Spinal cord (tissue), 10 donors: ENCODE data around the gene ALDH9A1. TPM values are rescaled to one million over a fixed set of nuclear protein-coding genes. Genes with fewer than 3 reads are reported as not detected.
A peak's percentile ranks its signal among the peaks of the same experiment; 100 is the strongest.
"Not testable (repeated sequence)": the region's sequence is repeated elsewhere in the genome, so short reads cannot be mapped to it uniquely, and the experiment has no call there.

Experiments used
- DNase-seq, 6 donors: peaks; one replicate each; pipeline versions ENCODE4 v3.0.0 to v3.0.0-alpha.2; 2013 to 2015; ENCODE audit warnings: low spot score in 6 of 6, low read depth in 4 of 6
- H3K27ac ChIP-seq: one replicate; pipeline ENCODE4 v1.5.1; 2013; ENCODE audit warnings: low read depth, low read length, control low read depth
- H3K27me3 ChIP-seq: one replicate; pipeline ENCODE4 v1.6.1; 2013; ENCODE audit warnings: low read length; ENCODE audit not compliant: control insufficient read depth, insufficient read depth
- H3K36me3 ChIP-seq: one replicate; pipeline ENCODE4 v1.6.1; 2013; ENCODE audit warnings: low read length; ENCODE audit not compliant: control insufficient read depth, insufficient read depth
- H3K4me1 ChIP-seq: one replicate; pipeline ENCODE4 v1.6.1; 2013; ENCODE audit warnings: low read length; ENCODE audit not compliant: control insufficient read depth, insufficient read depth
- H3K4me3 ChIP-seq: one replicate; pipeline ENCODE4 v1.5.1; 2013; ENCODE audit warnings: low read depth, low read length, control low read depth
- H3K9me3 ChIP-seq: one replicate; pipeline ENCODE4 v1.6.1; 2013; ENCODE audit warnings: low read length; ENCODE audit not compliant: control insufficient read depth, insufficient read depth
- WGBS: methylation state at CpG from one replicate; pipeline ENCODE4 v1.1.5; 2013; ENCODE audit warnings: missing lambda C conversion rate; ENCODE audit not compliant: insufficient coverage; 5-methylcytosine and 5-hydroxymethylcytosine counted together
- polyA plus RNA-seq, 2 donors: library from polyadenylated mRNA; unstranded; fragments of 120-200 nt; gene quantifications; one replicate each; pipeline ENCODE4 v1.2.1, GENCODE V29; 2013; ENCODE audit not compliant: insufficient read length in 2 of 2
- total RNA-seq, 2 donors: library from RNA; depleted of rRNA in 1 of 2; stranded (reverse); fragments of 120-200 nt in 1 of 2; fragments of >200 nt in 1 of 2; gene quantifications; one replicate each; pipeline versions ENCODE4 v1.2.3 to v1.2.4, GENCODE V29; 2013 to 2014
- donor health status: healthy.

ALDH9A1 gene
- total and polyA plus RNA-seq, 4 donors, result 88.5 to 123 (median 90.2) TPM

- Histone ChIP-seq H3K27me3 (no peaks in the 10 kb centered on the region), H3K4me3 (peak overlapping the region; percentile 86), H3K36me3 (no peaks in the 10 kb centered on the region), H3K9me3 (no peaks in the 10 kb centered on the region), H3K4me1 (peaks cover 9% of the 10 kb centered on the region), H3K27ac (peak overlapping the region; percentile 97)
- no CpG with 5 or more reads among the region's 8 CpGs for WGBS
- peak in 3 of 6 donors; percentile 3 to 21 (median 4) for DNase-seq
These were observed 876 bp downstream of the ALDH9A1 start for GRCh38 chr1:165697491-165697880.

GRCh38 chr1:165696625-165697100 is 1.7 kb downstream of the ALDH9A1 start:
- H3K4me3 ChIP-seq, result peak overlapping the region; percentile 86

GRCh38 chr1:165695031-165695430 is 3.3 kb downstream of the ALDH9A1 start:
- no peaks in the 10 kb centered on the region for H3K9me3 ChIP-seq
- no peak overlapping the region for H3K27ac ChIP-seq
- WGBS, result no CpG with 5 or more reads among the region's 7 CpGs
- H3K36me3 ChIP-seq, result no peaks in the 10 kb centered on the region
- peak in 1 of 6 donors; percentile 83 for DNase-seq
- H3K4me3 ChIP-seq, result no peak overlapping the region
- peaks cover 9% of the 10 kb centered on the region for H3K4me1 ChIP-seq
- no peaks in the 10 kb centered on the region for H3K27me3 ChIP-seq

More at GRCh38 chr1:165696625-165697100, 1.7 kb downstream of the ALDH9A1 start:
- H3K27ac ChIP-seq, result peak overlapping the region; percentile 97
- WGBS, result no CpG with 5 or more reads among the region's 2 CpGs
- no peaks in the 10 kb centered on the region for H3K27me3 ChIP-seq
- H3K4me1 ChIP-seq, result peaks cover 9% of the 10 kb centered on the region
- peak in 4 of 6 donors; percentile 28 to 95 (median 58) for DNase-seq
- H3K9me3 ChIP-seq, result no peaks in the 10 kb centered on the region
- H3K36me3 ChIP-seq, result no peaks in the 10 kb centered on the region

GRCh38 chr1:165688046-165688445 is 10.3 kb downstream of the ALDH9A1 start:
- no peak overlapping the region for H3K27ac ChIP-seq
- no peak for DNase-seq
- no peaks in the 10 kb centered on the region for H3K4me1 ChIP-seq
- no peak overlapping the region for H3K4me3 ChIP-seq
- no peaks in the 10 kb centered on the region for H3K27me3 ChIP-seq
- H3K36me3 ChIP-seq, result peaks cover 12% of the 10 kb centered on the region
- H3K9me3 ChIP-seq, result no peaks in the 10 kb centered on the region
- 92% methylated on average over 2 of the region's 5 CpGs for WGBS

- no CpG with 5 or more reads among the region's 2 CpGs for WGBS
These were observed 11.4 kb downstream of the ALDH9A1 start for GRCh38 chr1:165686971-165687433.

GRCh38 chr1:165686121-165686970 is 12.0 kb downstream of the ALDH9A1 start:
- Histone ChIP-seq H3K4me1 (no peaks in the 10 kb centered on the region), H3K9me3 (no peaks in the 10 kb centered on the region), H3K27me3 (no peaks in the 10 kb centered on the region), H3K36me3 (peaks cover 19% of the 10 kb centered on the region), H3K4me3 (no peak overlapping the region), H3K27ac (no peak overlapping the region)
- no peak for DNase-seq
- WGBS, result 90% methylated on average over 1 of the region's 6 CpGs

More at GRCh38 chr1:165686971-165687433, 11.4 kb downstream of the ALDH9A1 start:
- peaks cover 16% of the 10 kb centered on the region for H3K36me3 ChIP-seq
- no peak for DNase-seq
- no peaks in the 10 kb centered on the region for H3K27me3 ChIP-seq
- no peaks in the 10 kb centered on the region for H3K9me3 ChIP-seq
- H3K27ac ChIP-seq, result no peak overlapping the region
- H3K4me1 ChIP-seq, result no peaks in the 10 kb centered on the region
- H3K4me3 ChIP-seq, result no peak overlapping the region

- no peak overlapping the region for H3K27ac ChIP-seq
- peaks cover 24% of the 10 kb centered on the region for H3K36me3 ChIP-seq
- H3K9me3 ChIP-seq, result no peaks in the 10 kb centered on the region
- no CpG with 5 or more reads among the region's 1 CpG for WGBS
- DNase-seq, result no peak
- H3K27me3 ChIP-seq, result no peaks in the 10 kb centered on the region
- H3K4me3 ChIP-seq, result no peak overlapping the region
- no peaks in the 10 kb centered on the region for H3K4me1 ChIP-seq
These were observed 14.4 kb downstream of the ALDH9A1 start for GRCh38 chr1:165683848-165684485.

GRCh38 chr1:165680773-165681172 is 17.6 kb downstream of the ALDH9A1 start:
- H3K36me3 ChIP-seq, result peaks cover 22% of the 10 kb centered on the region
- DNase-seq, H3K4me3 ChIP-seq: not testable (repeated sequence)

GRCh38 chr1:165680303-165680702 is 18.1 kb downstream of the ALDH9A1 start:
- H3K27ac ChIP-seq, result no peak overlapping the region
- no peak for DNase-seq
- no peaks in the 10 kb centered on the region for H3K9me3 ChIP-seq
- whole genome bisulfite sequencing, result 100% methylated on average over 2 of the region's 2 CpGs
- H3K27me3 ChIP-seq, result no peaks in the 10 kb centered on the region
- H3K4me1 ChIP-seq, result no peaks in the 10 kb centered on the region
- no peak overlapping the region for H3K4me3 ChIP-seq
- H3K36me3 ChIP-seq, result peaks cover 22% of the 10 kb centered on the region

More at GRCh38 chr1:165680773-165681172, 17.6 kb downstream of the ALDH9A1 start:
- H3K4me1 ChIP-seq, H3K27me3 ChIP-seq, H3K9me3 ChIP-seq, H3K27ac ChIP-seq: not testable (repeated sequence)
- 100% methylated on average over 1 of the region's 4 CpGs for WGBS
